ENCODE results near the gene ALCAM. TPM values are rescaled to one million over a fixed set of nuclear protein-coding genes. Genes with fewer than 3 reads are reported as not detected.

Gene ALCAM
- 100 to 1,000 TPM in 1 of 4 donors, 10 to 100 TPM in 2, 1 to 10 TPM in 1; 5.9 to 151 (median 19.0) TPM for total RNA-seq

- peak within 1 kb of the TSS; percentile 41 to 61 for H3K4me3 ChIP-seq
- H3K36me3 ChIP-seq, result no peaks in the 10 kb centered on the region
- intact Hi-C loops (cut with DNase I; ENCODE audit: low total_unique reads), result no loop called here
- DNase-seq, result peak; percentile 83 to 89
- peak within 1 kb of the TSS; percentile 64 to 68 for H3K27ac ChIP-seq
- H3K27me3 ChIP-seq, result no peaks in the 10 kb centered on the region
- no peaks in the 10 kb centered on the region for H3K9me3 ChIP-seq
- H3K4me1 ChIP-seq, result peaks cover 0 to 8% of the 10 kb centered on the region in 2 donors
- peak; percentile 49 to 69 (median 59) for TF ChIP-seq CTCF (IDR thresholded peaks at IDR 0.05)
- TF ChIP-seq POLR2A (IDR thresholded peaks at IDR 0.05), result peak; percentile 43 to 74
Measured at GRCh38 chr3:105366326-105367062, at the start of gene ALCAM. TSS of gene ALCAM (plus strand) at chr3:105366909.

GRCh38 chr3:105317841-105318240 is 48.9 kb upstream of the ALCAM start:
- no peak overlapping the region for H3K4me3 ChIP-seq
- no peak overlapping the region for H3K27ac ChIP-seq
- no peak for DNase-seq
- no peaks in the 10 kb centered on the region for H3K27me3 ChIP-seq
- TF ChIP-seq POLR2A (IDR thresholded peaks at IDR 0.05), result no peak
- no peak for TF ChIP-seq CTCF (IDR thresholded peaks at IDR 0.05)
- no peaks in the 10 kb centered on the region for H3K9me3 ChIP-seq
- intact Hi-C loops (cut with DNase I; ENCODE audit: low total_unique reads), result no loop called here
- no peaks in the 10 kb centered on the region for H3K36me3 ChIP-seq
- H3K4me1 ChIP-seq, result no peaks in the 10 kb centered on the region

GRCh38 chr3:105322570-105323273 is 44.0 kb upstream of the ALCAM start:
- Histone ChIP-seq H3K4me1 (no peaks in the 10 kb centered on the region), H3K9me3 (no peaks in the 10 kb centered on the region)
- intact Hi-C loops (cut with DNase I; ENCODE audit: low total_unique reads), result no loop called here

GRCh38 chr3:105323274-105323599 is 43.5 kb upstream of the ALCAM start:
- H3K4me3 ChIP-seq, result no peak overlapping the region
- no peaks in the 10 kb centered on the region for H3K27me3 ChIP-seq
- H3K36me3 ChIP-seq, result no peaks in the 10 kb centered on the region
- H3K4me1 ChIP-seq, result no peaks in the 10 kb centered on the region
- no peak overlapping the region for H3K27ac ChIP-seq
- no peaks in the 10 kb centered on the region for H3K9me3 ChIP-seq
- TF ChIP-seq POLR2A (IDR thresholded peaks at IDR 0.05) (no peak), CTCF (IDR thresholded peaks at IDR 0.05) (no peak)
- intact Hi-C loops (cut with DNase I; ENCODE audit: low total_unique reads), result no loop called here
- DNase-seq, result no peak

More at GRCh38 chr3:105322570-105323273, 44.0 kb upstream of the ALCAM start:
- Histone ChIP-seq H3K27ac (no peak overlapping the region), H3K36me3 (no peaks in the 10 kb centered on the region), H3K4me3 (no peak overlapping the region), H3K27me3 (no peaks in the 10 kb centered on the region)
- TF ChIP-seq CTCF (IDR thresholded peaks at IDR 0.05) (no peak), POLR2A (IDR thresholded peaks at IDR 0.05) (no peak)
- DNase-seq, result no peak

- no peaks in the 10 kb centered on the region for H3K36me3 ChIP-seq
- TF ChIP-seq CTCF (IDR thresholded peaks at IDR 0.05) (no peak), POLR2A (IDR thresholded peaks at IDR 0.05) (no peak)
- no peak for DNase-seq
- H3K27ac ChIP-seq, result no peak overlapping the region
- H3K27me3 ChIP-seq, result peaks cover 0 to 3% of the 10 kb centered on the region in 2 donors
- no peak overlapping the region for H3K4me3 ChIP-seq
- intact Hi-C loops (cut with DNase I; ENCODE audit: low total_unique reads), result no loop called here
- no peaks in the 10 kb centered on the region for H3K4me1 ChIP-seq
- H3K9me3 ChIP-seq, result no peaks in the 10 kb centered on the region
Measured at GRCh38 chr3:105324951-105325350, 41.8 kb upstream of the ALCAM start.

Measured in uterus (tissue), 4 donors.